ENCODE data around the gene PRKG1.

The PRKG1 gene

GRCh38 chr10:51857305-51857704, 783.0 kb downstream of the PRKG1 start:
- no peak overlapping the region for H3K4me3 ChIP-seq (ENCODE audit: low read depth in 1 of 2, low read length in 2 of 2)
- no peak overlapping the region for H3K9ac ChIP-seq (ENCODE audit: low read depth, low read length)
- DNase-seq, result no peak

GRCh38 chr10:51860257-51860656, 786.0 kb downstream of the PRKG1 start:
- H3K4me2 ChIP-seq (ENCODE audit: insufficient read depth, low read length), result no peak overlapping the region
- no peak for TF ChIP-seq CTCF (IDR thresholded peaks at IDR 0.05; ENCODE audit: borderline replicate concordance, extremely low read depth, low read length, poor library complexity, severe bottlenecking)
- no peak for TF ChIP-seq EZH2 (IDR thresholded peaks at IDR 0.05; ENCODE audit: borderline replicate concordance, low read depth, low read length, severe bottlenecking)
- H3K27me3 ChIP-seq (ENCODE audit: insufficient read depth, low read length, poor library complexity), result no peaks in the 10 kb centered on the region
- H3K4me1 ChIP-seq (ENCODE audit: insufficient read depth, low read length), result no peaks in the 10 kb centered on the region
- no peak overlapping the region for H2AFZ ChIP-seq (ENCODE audit: low read depth, low read length)
- ATAC-seq (ENCODE audit: insufficient read depth, low read depth), result no peak
- no peak overlapping the region for H3K27ac ChIP-seq (ENCODE audit: low read length)
- no peak for DNase-seq
- no peak overlapping the region for H3K4me3 ChIP-seq (ENCODE audit: low read depth in 1 of 2, low read length in 2 of 2)
- H4K20me1 ChIP-seq (ENCODE audit: insufficient read depth, low read length), result no peaks in the 10 kb centered on the region
- no peaks in the 10 kb centered on the region for H3K79me2 ChIP-seq (ENCODE audit: insufficient read depth, low read length)
- no peak overlapping the region for H3K9ac ChIP-seq (ENCODE audit: low read depth, low read length)
- no peaks in the 10 kb centered on the region for H3K36me3 ChIP-seq (ENCODE audit: insufficient read depth, low read length)
- no peaks in the 10 kb centered on the region for H3K9me3 ChIP-seq (ENCODE audit: insufficient read depth, low read length, severe bottlenecking)

More at GRCh38 chr10:51857305-51857704, 783.0 kb downstream of the PRKG1 start:
- Histone ChIP-seq H3K4me2 (ENCODE audit: insufficient read depth, low read length) (no peak overlapping the region), H3K27ac (ENCODE audit: low read length) (no peak overlapping the region), H3K27me3 (ENCODE audit: insufficient read depth, low read length, poor library complexity) (no peaks in the 10 kb centered on the region), H3K36me3 (ENCODE audit: insufficient read depth, low read length) (no peaks in the 10 kb centered on the region), H3K79me2 (ENCODE audit: insufficient read depth, low read length) (no peaks in the 10 kb centered on the region), H3K9me3 (ENCODE audit: insufficient read depth, low read length, severe bottlenecking) (no peaks in the 10 kb centered on the region), H3K4me1 (ENCODE audit: insufficient read depth, low read length) (no peaks in the 10 kb centered on the region), H4K20me1 (ENCODE audit: insufficient read depth, low read length) (no peaks in the 10 kb centered on the region), H2AFZ (ENCODE audit: low read depth, low read length) (no peak overlapping the region)
- no peak for ATAC-seq (ENCODE audit: insufficient read depth, low read depth)
- TF ChIP-seq EZH2 (IDR thresholded peaks at IDR 0.05; ENCODE audit: borderline replicate concordance, low read depth, low read length, severe bottlenecking) (no peak), CTCF (IDR thresholded peaks at IDR 0.05; ENCODE audit: borderline replicate concordance, extremely low read depth, low read length, poor library complexity, severe bottlenecking) (no peak)

GRCh38 chr10:51861051-51861450, 786.8 kb downstream of the PRKG1 start:
- Histone ChIP-seq H3K79me2 (ENCODE audit: insufficient read depth, low read length) (no peaks in the 10 kb centered on the region), H4K20me1 (ENCODE audit: insufficient read depth, low read length) (no peaks in the 10 kb centered on the region), H3K9me3 (ENCODE audit: insufficient read depth, low read length, severe bottlenecking) (no peaks in the 10 kb centered on the region), H2AFZ (ENCODE audit: low read depth, low read length) (no peak overlapping the region), H3K27ac (ENCODE audit: low read length) (no peak overlapping the region), H3K4me2 (ENCODE audit: insufficient read depth, low read length) (no peak overlapping the region), H3K27me3 (ENCODE audit: insufficient read depth, low read length, poor library complexity) (no peaks in the 10 kb centered on the region), H3K4me3 (ENCODE audit: low read depth in 1 of 2, low read length in 2 of 2) (no peak overlapping the region), H3K4me1 (ENCODE audit: insufficient read depth, low read length) (no peaks in the 10 kb centered on the region), H3K9ac (ENCODE audit: low read depth, low read length) (no peak overlapping the region), H3K36me3 (ENCODE audit: insufficient read depth, low read length) (no peaks in the 10 kb centered on the region)
- no peak for DNase-seq
- no peak for ATAC-seq (ENCODE audit: insufficient read depth, low read depth)
- TF ChIP-seq CTCF (IDR thresholded peaks at IDR 0.05; ENCODE audit: borderline replicate concordance, extremely low read depth, low read length, poor library complexity, severe bottlenecking) (no peak), EZH2 (IDR thresholded peaks at IDR 0.05; ENCODE audit: borderline replicate concordance, low read depth, low read length, severe bottlenecking) (no peak)

GRCh38 chr10:51861731-51862130, 787.4 kb downstream of the PRKG1 start:
- Histone ChIP-seq H3K36me3 (ENCODE audit: insufficient read depth, low read length) (no peaks in the 10 kb centered on the region), H2AFZ (ENCODE audit: low read depth, low read length) (no peak overlapping the region), H3K9me3 (ENCODE audit: insufficient read depth, low read length, severe bottlenecking) (no peaks in the 10 kb centered on the region), H4K20me1 (ENCODE audit: insufficient read depth, low read length) (no peaks in the 10 kb centered on the region), H3K9ac (ENCODE audit: low read depth, low read length) (no peak overlapping the region), H3K4me1 (ENCODE audit: insufficient read depth, low read length) (no peaks in the 10 kb centered on the region), H3K4me2 (ENCODE audit: insufficient read depth, low read length) (no peak overlapping the region), H3K79me2 (ENCODE audit: insufficient read depth, low read length) (no peaks in the 10 kb centered on the region), H3K27ac (ENCODE audit: low read length) (no peak overlapping the region), H3K4me3 (ENCODE audit: low read depth in 1 of 2, low read length in 2 of 2) (no peak overlapping the region), H3K27me3 (ENCODE audit: insufficient read depth, low read length, poor library complexity) (no peaks in the 10 kb centered on the region)
- DNase-seq (no peak), ATAC-seq (ENCODE audit: insufficient read depth, low read depth) (no peak)
- TF ChIP-seq CTCF (IDR thresholded peaks at IDR 0.05; ENCODE audit: borderline replicate concordance, extremely low read depth, low read length, poor library complexity, severe bottlenecking), result no peak
- TF ChIP-seq EZH2 (IDR thresholded peaks at IDR 0.05; ENCODE audit: borderline replicate concordance, low read depth, low read length, severe bottlenecking), result no peak
